Anterior cingulate cortex (tissue), 58 donors: ENCODE results near the gene LIMS1.
"Not testable (repeated sequence)": the region's sequence is repeated elsewhere in the genome, so short reads cannot be mapped to it uniquely, and the experiment has no call there.

Source experiments
- DNase-seq, 58 donors: peaks; one replicate each; lab custom pipeline; 2025; lab: John Stamatoyannopoulos, UW

Gene LIMS1

GRCh38 chr2:108654521-108655125 lies 120.4 kb downstream of the LIMS1 start:
- peak in 14 of 58 donors; percentile 5 to 46 (median 22) for DNase-seq

GRCh38 chr2:108655270-108655669 lies 121.0 kb downstream of the LIMS1 start:
- not testable (repeated sequence) for DNase-seq

- DNase-seq: not testable (repeated sequence)
Observed at GRCh38 chr2:108656282-108656681, 122.0 kb downstream of the LIMS1 start.

GRCh38 chr2:108657517-108657916 lies 123.2 kb downstream of the LIMS1 start:
- not testable (repeated sequence) for DNase-seq

GRCh38 chr2:108658553-108658952 lies 124.3 kb downstream of the LIMS1 start:
- not testable (repeated sequence) for DNase-seq

- not testable (repeated sequence) for DNase-seq
Observed at GRCh38 chr2:108661493-108661892, 127.2 kb downstream of the LIMS1 start.

GRCh38 chr2:108662207-108662612 lies 127.9 kb downstream of the LIMS1 start:
- DNase-seq: peak in 25 of 58 donors; percentile 7 to 50 (median 24)

- not testable (repeated sequence) for DNase-seq
Observed at GRCh38 chr2:108663346-108663745, 129.1 kb downstream of the LIMS1 start.

- not testable (repeated sequence) for DNase-seq
Observed at GRCh38 chr2:108664089-108664488, 129.8 kb downstream of the LIMS1 start.

GRCh38 chr2:108664979-108665378 lies 130.7 kb downstream of the LIMS1 start:
- DNase-seq: not testable (repeated sequence)

GRCh38 chr2:108665975-108666374 lies 131.7 kb downstream of the LIMS1 start:
- DNase-seq: not testable (repeated sequence)

GRCh38 chr2:108667140-108667539 lies 132.9 kb downstream of the LIMS1 start:
- not testable (repeated sequence) for DNase-seq

- not testable (repeated sequence) for DNase-seq
Observed at GRCh38 chr2:108670282-108670681, 136.0 kb downstream of the LIMS1 start.

GRCh38 chr2:108672200-108672805 lies 138.0 kb downstream of the LIMS1 start:
- DNase-seq: not testable (repeated sequence)

GRCh38 chr2:108676522-108676921 lies 142.3 kb downstream of the LIMS1 start:
- DNase-seq: not testable (repeated sequence)

GRCh38 chr2:108677239-108677744 lies 143.0 kb downstream of the LIMS1 start:
- not testable (repeated sequence) for DNase-seq

- peak in 1 of 58 donors; percentile 10 for DNase-seq
Observed at GRCh38 chr2:108678198-108678651, 144.0 kb downstream of the LIMS1 start.

GRCh38 chr2:108680805-108681204 lies 146.5 kb downstream of the LIMS1 start:
- DNase-seq: not testable (repeated sequence)

- not testable (repeated sequence) for DNase-seq
Observed at GRCh38 chr2:108688818-108689756, 154.8 kb downstream of the LIMS1 start.

- not testable (repeated sequence) for DNase-seq
Observed at GRCh38 chr2:108690001-108690400, 155.7 kb downstream of the LIMS1 start.

GRCh38 chr2:108691447-108691846 lies 157.2 kb downstream of the LIMS1 start:
- DNase-seq: no peak
